GM19023 (cell line): ENCODE data around the gene TPPP2.
"Not testable (repeated sequence)": the region's sequence is repeated elsewhere in the genome, so short reads cannot be mapped to it uniquely, and the experiment has no call there.

ENCODE experiments used
- ATAC-seq: cut with Tn5 transposase; IDR thresholded peaks from one replicate; pipeline ENCODE4 v1.9.1; 2021; ENCODE audit warnings: mild to moderate bottlenecking, moderate library complexity; ENCODE audit not compliant: unreplicated experiment

TPPP2 gene

GRCh38 chr14:21029917-21030316, at the start of gene TPPP2:
Gene TPPP2 (plus strand): TSS chr14:21030217. CDS start chr14:21030582, 365 bp downstream.
- ATAC-seq: no peak

- no peak for ATAC-seq
Observed at GRCh38 chr14:20980906-20981305, 49.1 kb upstream of the TPPP2 start.

GRCh38 chr14:20982646-20983369, 47.2 kb upstream of the TPPP2 start:
- no peak for ATAC-seq

GRCh38 chr14:20985650-20986049, 44.4 kb upstream of the TPPP2 start:
- not testable (repeated sequence) for ATAC-seq

- no peak for ATAC-seq
Observed at GRCh38 chr14:20986811-20987210, 43.2 kb upstream of the TPPP2 start.

- ATAC-seq: no peak
Observed at GRCh38 chr14:20988717-20989470, 41.1 kb upstream of the TPPP2 start.

- no peak for ATAC-seq
Observed at GRCh38 chr14:20989471-20989786, 40.6 kb upstream of the TPPP2 start.

- peak; percentile 97 for ATAC-seq
Observed at GRCh38 chr14:20989787-20990600, 40.0 kb upstream of the TPPP2 start, which contains the start of gene METTL17. Gene METTL17 (plus strand): TSS chr14:20989980. CDS start chr14:20990003, 23 bp downstream.

GRCh38 chr14:20996521-20996920, 33.5 kb upstream of the TPPP2 start:
- ATAC-seq: no peak

- no peak for ATAC-seq
Observed at GRCh38 chr14:20997115-20997514, 32.9 kb upstream of the TPPP2 start.

- ATAC-seq: no peak
Observed at GRCh38 chr14:20997564-20997963, 32.5 kb upstream of the TPPP2 start.

GRCh38 chr14:20998139-20998538, 31.9 kb upstream of the TPPP2 start:
- no peak for ATAC-seq

- ATAC-seq: no peak
Observed at GRCh38 chr14:20998674-20999366, 31.2 kb upstream of the TPPP2 start, which contains the start of gene SLC39A2. Gene SLC39A2 (plus strand): TSS chr14:20999293. CDS start chr14:20999447, 154 bp downstream.

- ATAC-seq: no peak
Observed at GRCh38 chr14:20999591-20999990, 30.4 kb upstream of the TPPP2 start.

- no peak for ATAC-seq
Observed at GRCh38 chr14:21001218-21001617, 28.8 kb upstream of the TPPP2 start.

- no peak for ATAC-seq
Observed at GRCh38 chr14:21003788-21004346, 26.1 kb upstream of the TPPP2 start.

GRCh38 chr14:21009721-21010120, 20.3 kb upstream of the TPPP2 start:
- ATAC-seq: not testable (repeated sequence)

- no peak for ATAC-seq
Observed at GRCh38 chr14:21011136-21011535, 18.9 kb upstream of the TPPP2 start.

- ATAC-seq: peak; percentile 66
Observed at GRCh38 chr14:21014761-21015190, 15.2 kb upstream of the TPPP2 start.

GRCh38 chr14:21015312-21015711, 14.7 kb upstream of the TPPP2 start:
- no peak for ATAC-seq
